ENCODE data around the gene HES3. TPM values are rescaled to one million over a fixed set of nuclear protein-coding genes. Genes with fewer than 3 reads are reported as not detected.

Gene HES3
- total and polyA plus RNA-seq, 10 of the 15 experiments (the other 5 are each of a cell fraction or from before 2014, with no cell fraction given) = not detected

DNA sequence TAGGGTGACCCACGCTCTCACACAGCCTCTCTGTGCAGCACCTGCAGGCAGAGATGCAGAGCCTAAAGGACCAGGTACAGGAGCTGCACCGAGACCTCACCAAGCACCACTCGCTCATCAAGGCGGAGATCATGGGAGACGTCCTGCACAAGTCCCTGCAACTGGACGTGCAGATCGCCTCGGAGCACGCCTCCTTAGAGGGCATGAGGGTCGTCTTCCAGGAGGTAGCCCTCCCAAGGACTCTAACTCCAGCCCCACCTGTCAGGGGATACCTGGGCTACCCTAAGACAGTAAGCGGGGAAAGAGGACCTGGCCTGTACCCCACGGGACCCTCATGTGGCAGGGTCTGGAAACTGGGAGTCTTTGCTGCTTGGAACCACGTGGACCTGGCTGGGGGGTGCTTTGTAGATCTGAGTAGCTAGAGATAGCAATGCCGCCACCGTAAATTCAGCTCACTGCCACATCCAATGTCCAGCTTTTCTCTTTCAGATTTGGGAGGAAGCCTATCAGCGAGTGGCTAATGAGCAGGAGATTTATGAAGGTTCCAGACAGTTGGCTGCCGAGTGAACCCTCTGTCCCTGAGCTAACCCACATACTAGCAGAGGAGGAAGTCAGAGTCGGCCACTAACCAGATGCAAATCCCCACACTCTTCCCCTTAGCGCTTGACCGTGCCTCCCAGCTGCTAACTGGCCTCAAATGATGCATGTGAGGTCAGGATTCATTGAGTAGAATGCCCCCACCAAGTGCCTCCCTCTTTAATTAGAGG is 31.6 kb upstream of the HES3 start:
- CTCF ChIA-PET = interaction anchor here (0.6 to 0.9 kb wide), 2 partner anchors 26 to 457 kb away, joined by 3 to 4 read pairs; no protein-coding TSS in a partner anchor
- H3K9ac ChIP-seq (ENCODE audit: control insufficient read depth, insufficient read depth, low read length) = no peak overlapping the region
- BruUV-seq (replicated peaks) = TSS peak; percentile 45

More for the DNA sequence above, 31.6 kb upstream of the HES3 start:
- intact Hi-C loops (cut with micrococcal nuclease; ENCODE audit: unreplicated experiment) = no loop called here
- 47% methylated on average over 20 of the region's 20 CpGs for WGBS (ENCODE audit: insufficient coverage, insufficient replicate concordance, low lambda C conversion rate, missing lambda C conversion rate)
- DNase-seq (ENCODE audit: low read depth, low spot score) = no peak
- peaks cover 3% of the 10 kb centered on the region for H3K79me2 ChIP-seq (ENCODE audit: control insufficient read depth, insufficient read depth, low read length)
- peaks cover 6 to 7% of the 10 kb centered on the region in 2 experiments; a peak in 3 of 4 replicates for H3K36me3 ChIP-seq (ENCODE audit: control insufficient read depth in 2 of 2, insufficient read depth in 2 of 2, low read length in 1 of 2)
- H3K4me1 ChIP-seq (ENCODE audit: control insufficient read depth, insufficient read depth, low read length) = peaks cover 24% of the 10 kb centered on the region
- H4K20me1 ChIP-seq (ENCODE audit: control insufficient read depth, insufficient read depth) = no peaks in the 10 kb centered on the region; the same call in 1 of the 2 replicates
- ChIA-PET POLR2A (no interaction called here), RAD21 (ENCODE audit: unreplicated experiment) (interaction anchor here (0.8 kb wide), 1 partner anchor 12 kb away, joined by 3 read pairs; no protein-coding TSS in a partner anchor), SMC1A (ENCODE audit: uncharacterized antibody, unreplicated experiment) (interaction anchor here (0.7 to 1.1 kb wide), 2 partner anchors 17 to 227 kb away, joined by 3 to 4 read pairs; no protein-coding TSS in a partner anchor)
- peak; percentile 22 for ATAC-seq
- no peaks in the 10 kb centered on the region for H3K27me3 ChIP-seq (replicated peaks in 1 of 2; ENCODE audit: control insufficient read depth in 2 of 2, insufficient read depth in 2 of 2, low read length in 1 of 2)
- H3K27ac ChIP-seq (ENCODE audit: control insufficient read depth, insufficient read depth) = no peak overlapping the region; the same call in 1 of the 2 replicates
- TF ChIP-seq SPI1 (IDR thresholded peaks at IDR 0.05; ENCODE audit: borderline replicate concordance, insufficient read depth, low read depth, low read length) = peak; percentile 66; the same call in 1 of the 2 replicates
- TF ChIP-seq, protein P1, sequence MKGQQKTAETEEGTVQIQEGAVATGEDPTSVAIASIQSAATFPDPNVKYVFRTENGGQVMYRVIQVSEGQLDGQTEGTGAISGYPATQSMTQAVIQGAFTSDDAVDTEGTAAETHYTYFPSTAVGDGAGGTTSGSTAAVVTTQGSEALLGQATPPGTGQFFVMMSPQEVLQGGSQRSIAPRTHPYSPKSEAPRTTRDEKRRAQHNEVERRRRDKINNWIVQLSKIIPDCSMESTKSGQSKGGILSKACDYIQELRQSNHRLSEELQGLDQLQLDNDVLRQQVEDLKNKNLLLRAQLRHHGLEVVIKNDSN (IDR thresholded peaks at IDR 0.05; ENCODE audit: borderline replicate concordance, extremely low read length, insufficient read depth, low read depth, low read length) = no peak
- TF ChIP-seq BCL11A (IDR thresholded peaks at IDR 0.05; ENCODE audit: low read depth, low read length) = no peak
- TF ChIP-seq, protein P2, sequence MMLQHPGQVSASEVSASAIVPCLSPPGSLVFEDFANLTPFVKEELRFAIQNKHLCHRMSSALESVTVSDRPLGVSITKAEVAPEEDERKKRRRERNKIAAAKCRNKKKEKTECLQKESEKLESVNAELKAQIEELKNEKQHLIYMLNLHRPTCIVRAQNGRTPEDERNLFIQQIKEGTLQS (IDR thresholded peaks at IDR 0.05; ENCODE audit: borderline replicate concordance, extremely low read depth, low read depth, low read length) = no peak
- TF ChIP-seq DPF2 (IDR thresholded peaks at IDR 0.05) = no peak
- peak; percentile 65; the same call in 1 of the 3 replicates for TF ChIP-seq POU2F2 (IDR thresholded peaks at IDR 0.05; ENCODE audit: borderline replicate concordance, low read depth, low read length)
- peak in 1 of 2 experiments; percentile 43; a peak in 1 of 4 replicates for TF ChIP-seq BHLHE40 (IDR thresholded peaks at IDR 0.05; ENCODE audit: borderline replicate concordance in 1 of 2, low read depth in 2 of 2, low read length in 1 of 2)
- no peak for TF ChIP-seq STAT3 (IDR thresholded peaks at IDR 0.05; ENCODE audit: low read depth, low read length)
- in situ Hi-C loops (cut with MboI) = no loop called here
- 0 out of 2 replicates have a peak overlapping the region, but pooled peaks have one; percentile 13 for H3K4me2 ChIP-seq (ENCODE audit: control insufficient read depth, insufficient read depth)
- no peak overlapping the region for H3K4me3 ChIP-seq
- peak; percentile 64 for FAIRE-seq
- no peaks in the 10 kb centered on the region for H3K9me3 ChIP-seq (replicated peaks; ENCODE audit: control insufficient read depth, insufficient read depth, low read length)
- H2AFZ ChIP-seq (ENCODE audit: control insufficient read depth, low read depth, low read length) = no peak overlapping the region

Measured in GM12878 (cell line).